Measurements from ENCODE around the gene SYNE3. TPM values are rescaled to one million over a fixed set of nuclear protein-coding genes. Genes with fewer than 3 reads are reported as not detected.

The SYNE3 gene
- total RNA-seq, 1 donor from 2014 or later, result 105 TPM

GRCh38 chr14:95545515-95546168 is 29.2 kb upstream of the SYNE3 start:
- DNase-seq (ENCODE audit: extremely low spot score, unreplicated experiment), result no peak
- H3K27ac Mint-ChIP-seq (ENCODE audit: unreplicated experiment), result peak overlapping the region; percentile 42

GRCh38 chr14:95544588-95544987 is 28.1 kb upstream of the SYNE3 start:
- Mint-ChIP-seq H3K9me3 (ENCODE audit: unreplicated experiment) (no peaks in the 10 kb centered on the region), H3K36me3 (ENCODE audit: unreplicated experiment) (peaks cover 25% of the 10 kb centered on the region)
- no peak for DNase-seq (ENCODE audit: extremely low spot score, unreplicated experiment)

More at GRCh38 chr14:95545515-95546168, 29.2 kb upstream of the SYNE3 start:
- H3K9me3 Mint-ChIP-seq (ENCODE audit: unreplicated experiment), result no peaks in the 10 kb centered on the region
- H3K4me1 Mint-ChIP-seq (ENCODE audit: unreplicated experiment), result peaks cover 46% of the 10 kb centered on the region
- TF ChIP-seq CTCF (IDR thresholded peaks at IDR 0.05), result no peak
- no peaks in the 10 kb centered on the region for H3K27me3 Mint-ChIP-seq (ENCODE audit: unreplicated experiment)
- no peak overlapping the region for H3K4me3 Mint-ChIP-seq (ENCODE audit: unreplicated experiment)
- H3K36me3 Mint-ChIP-seq (ENCODE audit: unreplicated experiment), result peaks cover 28% of the 10 kb centered on the region

DNA sequence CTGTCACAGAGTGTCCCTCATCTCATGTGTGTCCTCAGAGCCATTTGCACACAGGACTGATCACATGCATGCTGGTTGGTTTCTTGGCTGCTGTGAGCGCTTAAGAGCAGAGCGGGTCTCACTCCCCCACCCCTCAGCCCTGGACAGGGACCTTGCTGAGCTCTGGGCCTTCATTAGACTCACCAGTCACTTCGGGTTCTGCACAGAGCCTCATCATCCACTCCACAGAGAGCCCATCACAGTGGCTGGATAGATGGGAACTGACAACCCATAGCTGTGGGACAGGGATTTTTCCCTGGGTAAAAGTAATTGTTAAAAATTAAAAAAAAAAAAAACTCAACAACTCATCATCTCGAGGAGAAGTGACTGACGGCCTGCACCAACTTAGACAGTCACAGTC is 26.6 kb upstream of the SYNE3 start:
- no peaks in the 10 kb centered on the region for H3K27me3 Mint-ChIP-seq (ENCODE audit: unreplicated experiment)
- no peak for TF ChIP-seq CTCF (IDR thresholded peaks at IDR 0.05)
- H3K4me3 Mint-ChIP-seq (ENCODE audit: unreplicated experiment), result no peak overlapping the region
- no peak overlapping the region for H3K27ac Mint-ChIP-seq (ENCODE audit: unreplicated experiment)
- no peaks in the 10 kb centered on the region for H3K9me3 Mint-ChIP-seq (ENCODE audit: unreplicated experiment)
- peaks cover 48% of the 10 kb centered on the region for H3K4me1 Mint-ChIP-seq (ENCODE audit: unreplicated experiment)
- H3K36me3 Mint-ChIP-seq (ENCODE audit: unreplicated experiment), result peaks cover 19% of the 10 kb centered on the region
- no peak for DNase-seq (ENCODE audit: extremely low spot score, unreplicated experiment)

More at GRCh38 chr14:95544588-95544987, 28.1 kb upstream of the SYNE3 start:
- Mint-ChIP-seq H3K4me1 (ENCODE audit: unreplicated experiment) (peaks cover 46% of the 10 kb centered on the region), H3K4me3 (ENCODE audit: unreplicated experiment) (no peak overlapping the region), H3K27ac (ENCODE audit: unreplicated experiment) (peak overlapping the region; percentile 42), H3K27me3 (ENCODE audit: unreplicated experiment) (no peaks in the 10 kb centered on the region)
- TF ChIP-seq CTCF (IDR thresholded peaks at IDR 0.05), result no peak

GRCh38 chr14:95541932-95542930 is 25.8 kb upstream of the SYNE3 start:
- no peak for DNase-seq (ENCODE audit: extremely low spot score, unreplicated experiment)
- TF ChIP-seq CTCF (IDR thresholded peaks at IDR 0.05), result no peak
- H3K27ac Mint-ChIP-seq (ENCODE audit: unreplicated experiment), result no peak overlapping the region
- H3K36me3 Mint-ChIP-seq (ENCODE audit: unreplicated experiment), result peaks cover 19% of the 10 kb centered on the region
- no peaks in the 10 kb centered on the region for H3K27me3 Mint-ChIP-seq (ENCODE audit: unreplicated experiment)
- no peaks in the 10 kb centered on the region for H3K9me3 Mint-ChIP-seq (ENCODE audit: unreplicated experiment)
- peaks cover 48% of the 10 kb centered on the region for H3K4me1 Mint-ChIP-seq (ENCODE audit: unreplicated experiment)
- no peak overlapping the region for H3K4me3 Mint-ChIP-seq (ENCODE audit: unreplicated experiment)

- DNase-seq (ENCODE audit: extremely low spot score, unreplicated experiment), result no peak
- no peaks in the 10 kb centered on the region for H3K27me3 Mint-ChIP-seq (ENCODE audit: unreplicated experiment)
- peaks cover 50% of the 10 kb centered on the region for H3K4me1 Mint-ChIP-seq (ENCODE audit: unreplicated experiment)
- TF ChIP-seq CTCF (IDR thresholded peaks at IDR 0.05), result no peak
- no peak overlapping the region for H3K4me3 Mint-ChIP-seq (ENCODE audit: unreplicated experiment)
- no peak overlapping the region for H3K27ac Mint-ChIP-seq (ENCODE audit: unreplicated experiment)
- H3K36me3 Mint-ChIP-seq (ENCODE audit: unreplicated experiment), result peaks cover 17% of the 10 kb centered on the region
- no peaks in the 10 kb centered on the region for H3K9me3 Mint-ChIP-seq (ENCODE audit: unreplicated experiment)
Measured at GRCh38 chr14:95541346-95541745, 24.9 kb upstream of the SYNE3 start.

Measured in osteocyte (in vitro differentiated cells).